C4-2B (cell line): ENCODE data around the gene HAPLN1.

Experiments
- H3K27ac ChIP-seq: fragments of 450-650 bp; 2 replicates; pipeline ENCODE4 v1.5.1; 2017
- ZFX ChIP-seq: fragments of 450-650 bp; IDR thresholded peaks from 2 replicates; pipeline ENCODE4 v1.6.1; 2017
- TF ChIP-seq, protein P1 (sequence below): fragments of 450-650 bp; conservative IDR thresholded peaks from 2 replicates; pipeline ENCODE4 v1.5.1; 2017; ENCODE audit warnings: mild to moderate bottlenecking

Gene HAPLN1

DNA sequence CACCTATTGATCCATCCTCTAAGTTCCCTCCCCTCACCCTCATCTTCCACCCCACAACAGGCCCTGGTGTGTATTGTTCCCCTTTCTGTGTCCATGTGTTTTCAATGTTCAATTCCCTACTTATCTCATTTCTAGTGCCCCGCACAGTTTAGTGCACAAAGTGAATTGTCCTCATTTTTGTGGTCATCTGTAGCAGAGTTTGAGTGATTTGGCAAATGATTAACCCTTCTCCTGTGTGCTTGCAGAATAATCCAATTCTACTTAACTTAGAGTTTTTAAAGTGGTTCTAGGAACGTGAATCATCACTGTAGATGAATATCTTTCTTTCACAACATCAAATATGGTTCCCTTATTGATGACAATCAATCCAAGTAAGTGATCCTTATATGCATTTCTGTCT lies 6.3 kb upstream of the HAPLN1 start:
- no peak for TF ChIP-seq ZFX
- no peak overlapping the region for H3K27ac ChIP-seq

DNA sequence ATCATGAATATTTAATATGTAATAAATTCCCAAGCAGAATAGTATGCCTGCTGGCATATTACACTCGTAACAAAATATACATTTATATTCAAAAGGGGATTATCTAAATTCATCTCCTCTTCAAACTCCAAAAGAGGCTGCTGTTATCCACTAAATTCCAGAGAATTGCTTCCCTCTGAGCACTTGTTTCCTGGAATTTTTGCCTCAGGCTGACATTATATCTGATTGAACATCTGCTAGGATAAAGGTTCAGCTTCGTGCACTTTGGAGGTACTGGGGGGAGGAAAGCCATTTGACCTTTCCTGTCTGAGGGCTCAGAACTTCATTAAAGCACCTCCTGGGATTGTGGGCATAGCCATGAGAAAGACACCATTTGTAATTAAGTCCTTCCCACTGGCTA lies 4.3 kb upstream of the HAPLN1 start:
- H3K27ac ChIP-seq = no peak overlapping the region
- TF ChIP-seq ZFX = no peak
- TF ChIP-seq, protein P1, sequence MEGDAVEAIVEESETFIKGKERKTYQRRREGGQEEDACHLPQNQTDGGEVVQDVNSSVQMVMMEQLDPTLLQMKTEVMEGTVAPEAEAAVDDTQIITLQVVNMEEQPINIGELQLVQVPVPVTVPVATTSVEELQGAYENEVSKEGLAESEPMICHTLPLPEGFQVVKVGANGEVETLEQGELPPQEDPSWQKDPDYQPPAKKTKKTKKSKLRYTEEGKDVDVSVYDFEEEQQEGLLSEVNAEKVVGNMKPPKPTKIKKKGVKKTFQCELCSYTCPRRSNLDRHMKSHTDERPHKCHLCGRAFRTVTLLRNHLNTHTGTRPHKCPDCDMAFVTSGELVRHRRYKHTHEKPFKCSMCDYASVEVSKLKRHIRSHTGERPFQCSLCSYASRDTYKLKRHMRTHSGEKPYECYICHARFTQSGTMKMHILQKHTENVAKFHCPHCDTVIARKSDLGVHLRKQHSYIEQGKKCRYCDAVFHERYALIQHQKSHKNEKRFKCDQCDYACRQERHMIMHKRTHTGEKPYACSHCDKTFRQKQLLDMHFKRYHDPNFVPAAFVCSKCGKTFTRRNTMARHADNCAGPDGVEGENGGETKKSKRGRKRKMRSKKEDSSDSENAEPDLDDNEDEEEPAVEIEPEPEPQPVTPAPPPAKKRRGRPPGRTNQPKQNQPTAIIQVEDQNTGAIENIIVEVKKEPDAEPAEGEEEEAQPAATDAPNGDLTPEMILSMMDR = no peak

DNA sequence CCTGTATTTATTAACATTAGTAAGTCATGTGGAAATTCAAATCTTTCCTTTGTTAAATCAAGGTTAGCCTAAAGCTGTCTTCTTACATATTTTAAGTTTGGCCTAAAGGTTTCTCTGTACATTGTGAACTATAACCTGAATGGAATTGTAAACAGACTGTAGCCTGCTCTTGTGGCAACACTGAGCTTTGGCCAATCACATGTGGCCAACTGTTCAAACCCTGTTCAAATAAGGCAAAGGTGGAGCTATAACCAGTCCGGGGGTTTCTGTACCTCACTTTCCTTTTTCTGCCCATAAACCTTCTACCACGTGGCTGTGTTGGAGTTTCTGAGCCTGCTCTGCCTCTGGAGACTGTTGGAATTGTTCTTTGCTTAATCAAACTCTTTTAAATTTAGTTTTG lies 3.3 kb upstream of the HAPLN1 start:
- H3K27ac ChIP-seq = no peak overlapping the region

DNA sequence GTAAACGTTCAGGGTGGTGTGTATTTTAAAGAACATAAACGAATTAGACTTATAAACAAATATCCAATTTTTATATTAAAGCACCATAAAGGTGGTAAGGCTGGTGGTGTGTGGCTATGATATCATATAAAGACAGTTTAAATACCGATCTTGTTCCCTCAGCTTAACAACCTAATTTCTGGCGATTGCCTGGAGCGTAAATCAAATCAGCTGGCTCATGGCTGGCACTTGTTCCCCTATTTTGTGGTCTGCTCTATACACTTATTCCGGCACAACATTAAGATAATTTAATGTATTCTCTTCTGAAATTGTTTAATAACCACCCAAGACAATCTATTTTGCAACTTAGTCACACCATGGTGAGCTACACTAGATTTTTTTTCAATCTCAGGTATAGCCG lies 2.4 kb upstream of the HAPLN1 start:
- TF ChIP-seq, protein P1 = no peak
- H3K27ac ChIP-seq = no peak overlapping the region

More for the DNA sequence above, 3.3 kb upstream of the HAPLN1 start:
- TF ChIP-seq ZFX = no peak
- TF ChIP-seq, protein P1 = no peak

DNA sequence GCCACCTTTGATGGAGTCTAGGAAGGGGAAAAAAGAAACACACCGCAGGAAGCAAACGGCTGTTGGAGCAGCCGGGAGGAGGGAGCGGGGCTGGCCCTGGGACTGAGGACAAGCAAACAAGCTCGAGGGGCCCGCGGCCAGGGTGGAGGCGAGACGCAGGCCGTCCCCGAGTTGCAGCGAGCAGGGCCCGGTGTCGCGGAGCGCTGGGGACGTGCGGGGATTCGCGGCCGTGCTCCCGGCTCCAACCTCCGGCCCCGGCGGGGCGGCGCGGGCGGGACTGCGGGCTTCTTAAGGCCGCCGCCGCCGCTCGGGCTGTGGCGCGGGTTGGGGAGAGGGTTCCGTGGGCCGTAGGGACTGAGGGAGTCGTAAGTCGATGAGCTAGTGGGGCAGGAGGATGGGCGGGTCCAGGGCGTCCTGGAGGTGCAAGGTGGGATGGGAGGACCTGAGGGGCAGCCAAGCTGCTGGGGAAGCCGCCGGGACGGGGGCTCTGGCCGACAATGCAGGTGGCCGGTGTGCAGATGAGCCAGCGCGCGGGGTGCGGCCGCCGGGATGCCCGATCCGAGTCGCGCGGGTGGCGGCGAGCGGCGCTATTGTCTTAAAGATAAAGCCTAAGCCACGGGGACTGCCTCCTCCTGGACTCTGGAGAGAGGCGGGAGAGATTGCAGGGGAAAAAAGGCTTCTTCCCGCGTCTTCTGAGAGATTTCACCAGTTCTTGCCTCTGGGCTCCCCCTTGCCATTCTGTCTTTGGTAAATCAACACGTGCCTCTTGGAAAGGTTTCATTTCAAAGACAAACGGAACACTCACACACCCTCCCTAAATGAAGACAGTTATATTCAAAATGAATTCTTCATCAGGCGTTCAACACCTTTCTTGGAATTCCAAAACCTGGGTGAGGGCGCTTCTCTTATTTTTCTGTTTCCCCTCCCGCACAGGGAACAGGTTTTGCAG lies 1.6 kb upstream of the HAPLN1 start:
- H3K27ac ChIP-seq = no peak overlapping the region

DNA sequence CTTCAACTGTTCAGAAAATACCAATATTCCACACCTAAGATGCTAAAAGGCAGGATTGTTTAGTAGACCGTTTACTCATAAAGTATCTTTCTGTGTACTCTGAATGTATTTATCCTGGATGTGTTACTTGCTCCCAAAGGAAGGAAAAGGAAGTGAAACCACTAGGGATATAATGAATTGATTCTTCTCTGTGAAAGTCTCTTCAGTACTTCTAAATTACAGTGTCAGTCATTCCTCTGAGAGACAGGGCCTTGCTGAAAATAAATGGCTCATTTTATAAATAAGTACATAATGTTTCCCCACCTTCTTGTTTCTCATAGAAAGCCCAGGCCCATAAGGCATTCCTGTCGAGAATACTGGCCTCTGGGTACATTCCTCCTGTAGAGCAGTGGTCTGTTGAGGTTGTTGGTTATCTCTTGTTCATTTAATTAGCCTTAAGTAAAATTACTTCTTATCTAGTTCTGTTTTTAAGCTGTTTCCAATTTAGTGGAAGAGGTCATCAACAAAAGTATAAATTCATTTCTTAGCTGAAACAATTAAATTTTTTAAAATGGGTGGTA lies 1.6 kb downstream of the HAPLN1 start:
- TF ChIP-seq, protein P1 = no peak
- TF ChIP-seq ZFX = no peak
- no peak overlapping the region for H3K27ac ChIP-seq

More for the DNA sequence above, 1.6 kb upstream of the HAPLN1 start:
- TF ChIP-seq ZFX = no peak
- TF ChIP-seq, protein P1 = peak; percentile 22

DNA sequence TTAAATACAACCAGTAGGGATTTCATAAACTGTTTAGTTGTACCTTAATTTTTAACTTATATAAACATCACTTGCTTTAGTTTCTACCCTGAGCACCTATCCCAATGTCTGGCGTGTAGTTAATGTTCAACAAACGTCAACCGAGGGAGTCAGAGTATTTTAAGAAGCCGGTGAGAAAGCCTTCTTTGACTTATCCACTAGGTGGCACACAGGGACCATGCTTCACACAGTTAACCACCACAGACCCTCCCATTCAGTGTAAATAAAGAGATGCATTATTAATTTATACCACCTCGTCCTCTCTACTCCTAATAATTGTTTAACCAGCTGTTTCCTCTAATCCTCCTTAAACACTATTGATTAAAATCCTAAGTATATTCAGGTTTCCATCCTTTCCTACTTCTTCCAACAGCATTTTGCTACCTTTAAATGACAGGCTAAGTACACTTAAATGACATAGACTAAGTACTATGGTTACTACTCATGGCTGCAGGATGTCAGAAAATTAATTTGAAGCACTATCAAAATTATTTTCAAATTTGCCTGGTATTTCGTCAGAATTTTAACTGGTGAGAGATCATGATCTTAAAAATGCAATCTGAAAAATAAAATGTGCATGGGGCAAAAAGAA lies 2.3 kb downstream of the HAPLN1 start:
- no peak overlapping the region for H3K27ac ChIP-seq
- no peak for TF ChIP-seq ZFX
- TF ChIP-seq, protein P1 = peak; percentile 90
